NB4 (cell line): ENCODE results near the gene TEAD1.

Experiments used
- DNase-seq: peaks from one replicate; pipeline ENCODE4 v3.0.0; 2010; ENCODE audit warnings: low read depth
- H3K4me3 ChIP-seq: one replicate; pipeline ENCODE4 v1.5.1; 2011; ENCODE audit warnings: mild to moderate bottlenecking, low read depth, low read length, moderate library complexity
- MYC ChIP-seq: IDR thresholded peaks from 2 replicates; pipeline ENCODE4 v1.6.1; 2011; ENCODE audit warnings: low read depth, low read length
- POLR2A ChIP-seq: IDR thresholded peaks from 2 replicates; pipeline ENCODE4 v1.6.1; 2011; ENCODE audit warnings: mild to moderate bottlenecking; ENCODE audit not compliant: insufficient read length; ENCODE audit errors: extremely low read depth
- TF ChIP-seq, protein P1 (sequence below): IDR thresholded peaks from 2 replicates; pipeline ENCODE4 v1.6.1; 2011; ENCODE audit warnings: low read depth, low read length
- TF ChIP-seq, protein P2 (sequence below): IDR thresholded peaks from one replicate; pipeline ENCODE4 v1.5.1; 2012; ENCODE audit warnings: low read depth, low read length

TEAD1 gene

GRCh38 chr11:12829540-12830314 is 155.5 kb downstream of the TEAD1 start:
- no peak for DNase-seq
- TF ChIP-seq, protein P1, sequence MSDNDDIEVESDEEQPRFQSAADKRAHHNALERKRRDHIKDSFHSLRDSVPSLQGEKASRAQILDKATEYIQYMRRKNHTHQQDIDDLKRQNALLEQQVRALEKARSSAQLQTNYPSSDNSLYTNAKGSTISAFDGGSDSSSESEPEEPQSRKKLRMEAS = no peak
- TF ChIP-seq POLR2A = no peak
- no peak for TF ChIP-seq MYC
- TF ChIP-seq, protein P2, sequence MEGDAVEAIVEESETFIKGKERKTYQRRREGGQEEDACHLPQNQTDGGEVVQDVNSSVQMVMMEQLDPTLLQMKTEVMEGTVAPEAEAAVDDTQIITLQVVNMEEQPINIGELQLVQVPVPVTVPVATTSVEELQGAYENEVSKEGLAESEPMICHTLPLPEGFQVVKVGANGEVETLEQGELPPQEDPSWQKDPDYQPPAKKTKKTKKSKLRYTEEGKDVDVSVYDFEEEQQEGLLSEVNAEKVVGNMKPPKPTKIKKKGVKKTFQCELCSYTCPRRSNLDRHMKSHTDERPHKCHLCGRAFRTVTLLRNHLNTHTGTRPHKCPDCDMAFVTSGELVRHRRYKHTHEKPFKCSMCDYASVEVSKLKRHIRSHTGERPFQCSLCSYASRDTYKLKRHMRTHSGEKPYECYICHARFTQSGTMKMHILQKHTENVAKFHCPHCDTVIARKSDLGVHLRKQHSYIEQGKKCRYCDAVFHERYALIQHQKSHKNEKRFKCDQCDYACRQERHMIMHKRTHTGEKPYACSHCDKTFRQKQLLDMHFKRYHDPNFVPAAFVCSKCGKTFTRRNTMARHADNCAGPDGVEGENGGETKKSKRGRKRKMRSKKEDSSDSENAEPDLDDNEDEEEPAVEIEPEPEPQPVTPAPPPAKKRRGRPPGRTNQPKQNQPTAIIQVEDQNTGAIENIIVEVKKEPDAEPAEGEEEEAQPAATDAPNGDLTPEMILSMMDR = no peak

DNA sequence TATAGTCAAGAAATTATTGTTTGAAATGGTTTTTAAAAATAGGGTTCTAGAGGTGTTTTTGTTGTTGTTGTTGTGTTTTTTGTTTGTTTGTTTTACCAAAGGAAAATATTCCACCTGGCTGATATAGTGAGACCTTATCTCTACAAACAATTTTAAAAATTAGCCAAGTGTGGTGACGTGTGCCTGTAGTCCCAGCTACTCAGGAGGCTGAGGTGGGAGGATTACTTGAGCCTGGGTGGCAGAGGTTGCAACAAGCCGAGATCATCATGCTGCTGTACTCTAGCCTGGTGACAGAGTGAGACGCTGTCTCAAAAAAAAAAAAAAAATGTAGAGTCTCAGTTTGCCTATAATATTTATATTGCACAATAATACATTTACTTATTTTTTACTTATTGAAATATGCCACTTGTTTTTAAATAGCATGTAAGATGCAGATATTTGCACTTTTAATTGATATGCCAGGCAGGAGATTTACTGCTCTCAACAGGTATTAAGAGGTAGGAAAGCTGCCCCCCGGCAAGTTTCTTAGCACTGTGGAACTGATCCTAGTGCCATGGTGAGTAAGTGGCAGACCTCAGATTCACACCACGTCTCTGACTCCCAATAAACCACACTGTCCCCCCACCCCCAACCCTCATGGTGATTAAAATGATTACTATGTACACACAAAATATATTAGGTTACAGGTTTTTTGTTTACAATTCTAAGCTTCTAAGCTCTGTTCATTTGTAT is 157.4 kb downstream of the TEAD1 start:
- H3K4me3 ChIP-seq = no peak overlapping the region
- DNase-seq = no peak
- TF ChIP-seq POLR2A (no peak), MYC (no peak)
- TF ChIP-seq, protein P2 = no peak

More at GRCh38 chr11:12829540-12830314, 155.5 kb downstream of the TEAD1 start:
- H3K4me3 ChIP-seq = no peak overlapping the region

DNA sequence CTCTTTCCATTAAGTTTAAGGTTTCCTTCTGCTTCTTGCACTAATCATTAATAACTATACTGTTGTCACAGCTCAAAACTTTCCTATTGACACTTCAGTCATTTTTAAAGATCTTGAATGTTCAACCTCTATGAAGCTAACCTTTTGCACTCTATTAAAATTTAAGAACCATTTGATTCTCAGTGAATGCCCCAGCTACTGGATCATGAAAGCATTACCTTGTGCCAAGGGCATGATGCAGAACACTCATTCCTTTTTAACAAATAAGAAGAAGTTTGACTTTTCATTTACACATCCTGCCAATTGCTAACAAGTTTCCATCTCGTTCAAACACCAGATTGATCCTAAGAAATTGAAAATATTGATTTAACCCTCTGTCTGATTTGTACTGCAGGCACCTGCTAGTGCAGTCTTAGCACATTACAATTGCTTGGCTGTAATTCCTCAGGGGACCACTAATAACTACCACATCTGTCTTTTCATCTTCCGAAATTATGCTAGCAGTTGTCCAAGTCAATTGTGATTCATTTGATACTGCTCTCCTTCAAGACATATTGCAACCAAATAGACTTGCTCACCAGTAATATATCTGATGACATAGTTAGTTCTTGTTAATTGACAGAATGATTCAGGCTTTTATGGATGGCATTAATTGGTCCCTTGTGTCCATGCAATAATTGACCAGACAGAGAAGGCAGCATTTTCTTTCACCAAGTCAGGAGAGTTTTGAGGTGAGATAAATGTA is 158.4 kb downstream of the TEAD1 start:
- DNase-seq = no peak
- no peak overlapping the region for H3K4me3 ChIP-seq
- TF ChIP-seq POLR2A (no peak), MYC (no peak)
- TF ChIP-seq, protein P2 = no peak
- TF ChIP-seq, protein P1 = no peak

DNA sequence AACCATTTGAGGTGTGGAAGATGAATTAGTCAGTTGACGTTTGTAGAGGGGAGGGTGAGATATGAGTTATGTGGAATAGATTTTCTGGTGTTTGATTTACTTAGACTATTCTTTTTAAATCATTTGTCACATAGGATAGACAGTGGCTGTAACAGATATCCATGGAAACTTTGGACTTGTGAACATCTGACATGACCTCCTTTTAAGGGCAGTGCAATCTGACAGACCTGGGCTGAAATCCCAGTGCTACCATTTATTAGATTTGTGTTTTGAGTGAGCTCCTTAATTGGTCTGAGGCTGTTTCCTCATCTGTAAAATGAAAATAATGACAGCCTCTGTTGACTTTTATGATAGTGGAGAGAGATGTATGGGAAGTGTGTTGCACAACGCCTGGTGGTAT is 159.9 kb downstream of the TEAD1 start:
- no peak overlapping the region for H3K4me3 ChIP-seq
- no peak for TF ChIP-seq MYC
- DNase-seq = no peak

- H3K4me3 ChIP-seq = no peak overlapping the region
- DNase-seq = no peak
- TF ChIP-seq, protein P2 = no peak
- no peak for TF ChIP-seq MYC
- TF ChIP-seq, protein P1 = no peak
- no peak for TF ChIP-seq POLR2A
These were observed 160.4 kb downstream of the TEAD1 start for GRCh38 chr11:12834630-12835029.

DNA sequence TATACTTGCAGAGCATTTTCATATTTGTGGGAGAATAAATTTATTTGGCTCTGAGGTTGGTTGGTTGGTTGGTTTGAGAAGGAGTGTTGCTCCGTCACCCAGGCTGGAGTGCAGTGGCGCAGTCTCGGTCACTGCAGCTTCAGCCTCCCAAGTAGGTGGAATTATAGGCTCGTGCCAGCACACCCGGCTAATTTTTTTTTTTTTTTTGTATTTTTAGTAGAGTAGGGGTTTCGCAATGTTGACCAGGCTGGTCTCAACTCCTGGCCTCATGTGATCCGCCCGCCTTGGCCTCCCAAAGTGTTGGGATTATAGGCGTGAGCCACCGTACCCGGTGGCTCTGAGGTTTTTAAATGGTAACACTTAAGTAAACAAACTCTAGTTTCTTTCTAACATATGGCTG is 161.1 kb downstream of the TEAD1 start:
- TF ChIP-seq MYC (no peak), POLR2A (no peak)
- TF ChIP-seq, protein P1 = no peak
- TF ChIP-seq, protein P2 = no peak
- no peak overlapping the region for H3K4me3 ChIP-seq

More for the DNA sequence above, 161.1 kb downstream of the TEAD1 start:
- DNase-seq = no peak
